DMS 273 (cell line): ENCODE data around the gene ZNF558.
A peak's percentile ranks its signal among the peaks of the same experiment; 100 is the strongest.

Experiments
- DNase-seq: peaks from one replicate; lab custom pipeline; 2025; ENCODE audit not compliant: unreplicated experiment; lab: John Stamatoyannopoulos, UW

The ZNF558 gene

DNA sequence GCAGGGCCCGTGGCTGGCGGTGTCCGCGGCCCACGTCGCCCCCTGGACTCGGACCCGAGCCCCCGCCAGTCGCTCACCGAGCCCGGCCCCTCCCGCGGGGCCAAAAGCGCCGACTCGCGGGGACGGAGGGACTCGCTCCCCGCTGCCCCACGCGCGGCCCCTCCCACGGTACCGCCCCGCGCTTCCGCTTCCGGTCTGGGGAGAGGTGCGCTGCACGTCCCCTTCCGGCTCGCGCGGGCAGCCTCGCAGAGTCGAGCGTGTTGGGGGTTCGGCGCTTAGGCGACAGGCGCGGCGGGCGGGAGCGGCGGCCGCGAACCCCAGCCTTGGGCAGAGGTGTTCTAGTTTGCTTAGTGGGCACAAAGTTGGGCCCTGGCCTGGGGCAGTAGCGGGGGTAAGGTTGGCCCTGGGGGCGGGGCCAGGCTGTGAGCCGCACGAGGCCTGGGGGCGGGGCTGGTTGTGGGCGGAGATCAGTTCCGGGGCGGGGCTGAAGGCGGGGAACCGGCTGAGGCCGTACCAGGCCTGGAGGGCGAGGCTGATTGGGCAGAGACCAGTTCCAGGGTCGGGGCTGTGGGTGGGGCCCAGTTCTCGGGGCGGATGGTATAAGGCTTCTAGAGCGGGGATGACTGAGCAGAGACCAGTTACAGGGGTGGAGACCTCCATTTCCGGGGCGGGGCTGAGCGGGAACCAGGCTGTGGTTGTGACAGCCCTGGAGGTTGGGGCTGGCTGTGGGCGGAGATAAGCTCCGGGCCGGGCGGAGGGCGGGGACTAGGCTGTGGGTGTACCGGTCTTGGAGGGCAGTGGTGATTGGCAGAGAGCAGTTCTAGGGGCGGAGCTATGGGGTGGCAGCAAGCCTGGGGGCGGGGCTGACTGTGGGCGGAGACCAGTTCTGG, at the start of gene ZNF558, which contains the start of gene MBD3L1:
ZNF558 (minus strand) TSS at position 173 of the 890 bp plus-strand sequence. CDS start 9,645 bp downstream, outside the sequence.
MBD3L1 (plus strand) TSS at position 246 of the 890 bp plus-strand sequence. CDS start 10,302 bp downstream, outside the sequence.
- peak; percentile 98 for DNase-seq

DNA sequence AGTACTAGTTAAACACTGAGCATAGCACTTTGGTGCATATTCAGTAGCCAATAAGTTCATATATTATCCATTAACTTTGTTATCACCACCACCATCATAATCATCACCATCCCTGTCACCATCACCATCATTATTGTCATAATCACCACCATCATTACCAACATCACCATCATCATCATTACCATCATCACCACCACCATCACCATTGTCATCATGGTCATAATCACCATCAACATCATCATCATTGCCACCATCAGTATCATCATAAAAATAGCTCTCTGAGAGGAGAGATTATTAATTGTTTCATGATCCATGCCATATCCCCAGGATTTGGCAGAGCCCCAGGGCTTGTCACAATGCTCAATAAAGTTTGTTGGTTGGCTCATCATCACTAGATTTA, 49.4 kb upstream of the ZNF558 start:
- DNase-seq = no peak

DNA sequence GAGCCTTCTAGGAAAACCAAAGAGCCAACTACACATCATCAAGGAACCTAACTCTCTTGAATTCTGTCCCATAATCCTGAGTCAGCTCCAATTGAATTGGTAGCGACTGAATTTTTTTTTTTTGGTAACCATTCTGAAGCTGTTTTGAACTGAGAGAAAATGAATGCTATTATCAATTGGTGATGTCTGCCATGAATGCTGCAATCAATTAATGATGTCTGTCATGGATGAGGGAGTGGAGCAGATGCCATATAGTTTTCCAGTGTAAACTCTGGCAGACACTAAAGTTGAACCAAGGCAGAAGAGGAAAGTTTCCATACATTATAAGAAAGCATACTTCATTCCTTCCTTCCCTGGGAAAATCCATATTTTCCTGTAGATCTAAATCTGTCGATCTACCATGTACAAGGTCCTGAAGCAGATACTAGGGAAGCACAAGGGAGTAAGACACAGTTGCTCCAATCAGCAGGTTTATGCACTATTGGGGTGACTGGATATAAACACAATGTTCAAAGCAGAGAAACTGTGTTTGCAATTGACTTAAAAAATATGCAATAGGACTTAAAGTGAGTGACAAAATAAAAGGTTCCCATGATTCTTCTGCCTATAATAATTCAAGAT, 48.9 kb upstream of the ZNF558 start:
- DNase-seq = no peak

DNA sequence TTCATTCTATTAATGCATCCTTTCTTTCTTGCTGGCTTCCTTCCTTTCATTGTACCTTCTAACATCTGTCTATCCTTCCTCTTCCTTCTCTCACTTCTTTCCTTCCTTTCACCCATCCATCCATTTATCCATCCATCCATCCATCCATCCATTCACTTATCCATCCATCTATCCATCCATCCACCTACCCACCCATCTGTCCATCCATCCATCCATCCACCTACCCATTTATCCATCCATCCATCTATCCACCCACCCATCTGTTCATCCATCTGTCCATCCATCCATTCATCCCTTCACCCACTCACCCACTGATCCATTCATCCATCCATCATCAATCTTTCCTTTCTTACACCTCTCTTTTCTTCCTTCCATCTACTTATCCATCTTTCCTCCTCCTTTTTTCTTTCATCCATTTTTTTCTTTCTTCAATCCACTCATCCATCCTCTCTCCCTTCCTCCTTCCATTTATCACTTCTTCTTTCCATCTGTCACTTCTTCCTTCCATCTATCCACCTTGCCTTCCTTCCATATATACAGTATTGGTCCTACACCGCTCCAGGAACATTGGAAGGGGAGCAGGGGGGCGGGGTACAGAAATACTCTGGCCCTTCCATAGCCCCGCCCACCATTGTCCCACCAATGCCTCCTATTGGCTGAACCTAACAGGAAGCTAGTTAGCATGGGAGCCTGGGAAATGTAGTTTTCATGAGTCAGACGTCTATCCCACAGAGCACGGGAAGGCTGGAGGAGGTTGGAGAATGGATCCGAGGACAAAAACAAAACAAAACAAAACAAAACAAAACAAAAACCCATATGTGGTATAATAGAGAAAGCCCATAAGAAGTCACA, 46.0 kb upstream of the ZNF558 start:
- DNase-seq = peak; percentile 25

DNA sequence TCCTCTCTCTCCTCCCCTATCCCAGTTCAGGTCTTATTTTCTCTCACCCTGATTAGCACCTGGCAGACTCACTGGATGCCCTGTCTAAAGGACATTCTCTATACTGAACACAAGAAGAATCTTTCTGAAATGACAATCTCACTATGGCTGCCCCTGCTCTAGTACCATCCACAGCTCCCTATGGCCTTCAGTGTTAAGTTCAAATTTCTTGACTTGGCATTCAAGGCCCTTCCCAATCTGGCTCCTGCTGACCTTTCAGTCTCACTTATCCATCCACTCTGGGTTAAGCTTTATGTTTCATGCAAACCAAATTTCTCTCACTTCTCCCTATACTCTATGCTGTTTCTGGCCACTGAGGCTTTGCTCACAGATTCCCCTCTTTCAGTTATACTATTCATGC, 34.2 kb upstream of the ZNF558 start:
- no peak for DNase-seq

DNA sequence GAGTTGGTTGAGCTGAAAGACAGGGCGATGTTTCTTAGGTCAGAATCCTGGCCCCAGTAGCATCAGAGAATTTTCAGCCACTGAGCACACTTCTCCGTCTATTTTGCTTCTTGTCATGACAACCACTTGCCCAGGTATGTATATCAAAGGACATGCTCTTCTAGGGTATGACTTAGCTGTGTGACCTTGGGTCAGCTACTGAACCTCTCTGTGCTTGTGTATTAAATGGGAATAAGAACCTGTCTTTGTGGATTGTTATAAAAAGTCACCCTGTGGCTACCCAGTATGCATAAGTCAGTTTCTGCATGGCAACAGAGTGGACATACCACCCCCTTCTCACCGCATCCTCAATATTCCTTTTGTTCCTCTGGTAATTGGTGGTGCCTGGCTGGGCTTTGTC, 26.2 kb upstream of the ZNF558 start:
- no peak for DNase-seq

DNA sequence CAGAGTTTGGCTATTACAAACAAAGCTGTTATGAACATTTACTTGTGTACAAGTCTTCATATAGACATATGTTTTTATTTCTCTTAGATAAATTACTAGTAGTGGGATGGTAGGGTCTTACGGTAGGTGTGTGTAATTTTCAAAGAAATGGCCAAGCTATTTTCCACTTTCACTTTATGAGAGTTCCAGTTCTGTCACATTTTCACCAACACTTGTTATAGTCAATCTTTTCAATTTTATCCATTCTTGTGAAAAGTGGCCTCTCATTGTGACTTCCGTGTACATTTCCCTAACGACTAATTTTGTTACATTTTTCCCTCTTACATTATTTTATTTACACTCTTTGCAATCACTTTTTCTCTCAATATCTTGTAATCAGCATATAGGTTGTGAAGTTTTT, 18.4 kb upstream of the ZNF558 start:
- no peak for DNase-seq

DNA sequence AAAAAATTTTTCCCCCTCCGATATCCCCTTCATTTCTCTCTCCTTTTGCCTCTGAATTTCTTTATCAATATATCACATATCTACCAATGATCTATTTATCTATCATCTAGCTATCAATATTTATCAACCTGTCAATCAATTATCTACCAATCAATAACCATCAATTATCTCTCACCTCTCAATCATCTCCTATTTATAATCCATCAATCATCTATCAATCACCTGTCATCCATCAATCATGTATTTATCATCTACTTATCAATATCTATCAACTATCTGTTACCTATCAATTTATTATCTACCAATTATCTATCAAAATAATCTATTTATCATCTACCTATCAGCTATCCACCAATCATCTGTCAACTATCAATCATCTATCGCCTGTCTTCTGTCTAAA, 17.1 kb upstream of the ZNF558 start:
- no peak for DNase-seq

DNA sequence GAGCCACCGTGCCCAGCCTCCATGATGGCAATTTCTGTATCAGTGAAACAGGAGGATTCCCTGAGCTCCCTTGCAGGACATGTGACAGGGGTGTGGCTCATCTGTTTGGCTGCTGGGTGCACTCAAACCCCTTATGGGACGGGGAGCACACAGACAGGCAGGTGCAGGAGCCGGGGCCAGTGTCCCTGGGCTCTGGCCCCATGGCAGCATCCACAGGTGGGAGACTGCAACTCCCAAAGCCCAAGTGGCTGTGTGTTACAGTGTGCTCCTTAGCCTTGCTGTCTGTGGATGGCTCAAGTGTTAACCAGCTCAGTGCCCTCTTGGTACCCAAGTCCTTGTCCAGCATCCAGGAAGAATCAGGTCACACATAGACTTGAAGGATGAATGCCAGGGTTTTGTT, 14.7 kb upstream of the ZNF558 start:
- DNase-seq = no peak

DNA sequence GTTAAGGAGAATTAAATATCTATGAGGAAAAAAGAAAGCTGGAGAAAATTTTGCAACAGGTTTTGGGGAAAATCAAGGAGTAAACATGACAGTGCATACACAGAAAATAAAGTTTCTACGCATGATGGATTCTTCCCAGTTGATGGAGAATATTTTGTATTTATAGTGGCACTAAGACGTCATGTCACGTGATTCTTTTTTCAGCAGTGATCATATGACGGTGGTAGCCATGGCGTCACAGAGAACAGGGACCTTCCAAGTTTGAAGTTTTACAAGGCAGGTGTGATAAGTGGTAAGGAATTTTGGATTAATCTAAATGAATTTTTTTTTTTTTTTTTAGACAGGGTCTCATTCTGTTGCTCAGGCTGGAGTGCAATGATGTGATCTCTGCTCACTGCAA, 8.6 kb upstream of the ZNF558 start:
- no peak for DNase-seq

DNA sequence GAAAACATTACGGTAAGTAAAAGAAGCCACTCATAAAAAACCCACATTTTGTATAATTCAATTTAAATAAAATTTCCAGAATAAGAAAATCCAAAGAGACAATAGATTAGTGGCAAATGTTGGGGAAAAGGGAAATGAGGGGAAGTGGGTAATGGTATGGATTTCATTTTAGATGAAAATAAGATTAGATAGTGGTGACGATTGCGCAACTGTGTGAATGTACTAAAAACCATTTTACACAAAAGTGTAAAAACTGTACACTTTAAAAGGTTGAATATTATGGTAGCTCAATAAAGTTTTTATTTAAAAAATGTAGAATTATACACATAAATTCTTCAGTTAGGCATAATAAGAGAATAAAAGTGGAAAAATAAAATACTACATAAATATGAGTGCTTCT, 3.8 kb upstream of the ZNF558 start:
- no peak for DNase-seq

DNA sequence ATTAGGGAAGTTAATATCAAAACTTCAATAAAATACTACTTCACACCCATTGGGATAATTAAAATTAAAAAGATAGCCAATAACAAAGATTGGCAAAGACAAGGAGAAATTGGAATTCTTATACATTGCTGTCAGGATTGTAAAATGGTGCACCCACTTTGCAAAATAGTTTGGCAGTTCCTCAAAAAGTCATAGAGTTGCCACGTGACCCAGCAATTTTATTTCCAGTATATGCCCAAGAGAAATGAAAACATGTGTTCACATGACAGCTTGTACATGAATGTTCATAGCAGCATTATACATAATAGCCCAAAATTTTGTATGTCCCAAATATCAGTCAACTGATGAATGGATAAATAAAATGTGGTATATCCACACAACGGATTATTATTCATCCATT, 3.3 kb upstream of the ZNF558 start:
- no peak for DNase-seq

DNA sequence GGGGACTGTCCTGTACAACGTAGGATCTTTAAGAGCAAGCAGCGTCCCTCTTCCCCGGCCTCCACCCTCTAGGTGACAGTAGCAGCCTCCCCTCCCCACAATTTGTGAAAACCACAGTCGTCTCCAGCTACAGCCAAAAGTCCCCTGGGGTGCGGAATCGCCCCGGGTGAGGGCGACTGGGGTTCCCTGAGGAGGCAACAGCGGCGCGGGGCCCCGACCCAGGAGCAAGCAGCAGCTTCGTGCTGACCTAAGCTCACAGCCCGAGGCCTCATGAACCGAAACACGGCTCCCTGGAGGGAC, 322 bp downstream of the ZNF558 start:
- DNase-seq = no peak

DNA sequence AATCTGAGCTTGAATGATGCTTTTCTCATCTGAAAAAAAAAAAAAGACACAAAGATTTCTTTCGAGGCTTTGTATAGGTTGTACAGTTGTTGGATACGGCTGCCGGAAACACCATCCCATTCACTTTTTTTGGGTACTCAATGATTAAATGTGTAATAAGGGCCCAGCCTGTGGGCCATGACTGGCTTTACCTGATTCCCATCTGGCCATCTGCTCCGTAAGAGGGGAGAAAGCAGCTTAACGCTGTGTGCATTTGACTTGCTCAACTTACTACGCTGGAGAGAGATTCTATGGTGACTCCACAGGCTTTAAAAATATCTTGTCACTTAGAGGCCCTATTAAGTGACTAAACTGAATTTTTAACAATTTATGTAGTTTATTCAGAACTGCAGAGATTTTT, 731 bp downstream of the ZNF558 start:
- DNase-seq = peak; percentile 34

DNA sequence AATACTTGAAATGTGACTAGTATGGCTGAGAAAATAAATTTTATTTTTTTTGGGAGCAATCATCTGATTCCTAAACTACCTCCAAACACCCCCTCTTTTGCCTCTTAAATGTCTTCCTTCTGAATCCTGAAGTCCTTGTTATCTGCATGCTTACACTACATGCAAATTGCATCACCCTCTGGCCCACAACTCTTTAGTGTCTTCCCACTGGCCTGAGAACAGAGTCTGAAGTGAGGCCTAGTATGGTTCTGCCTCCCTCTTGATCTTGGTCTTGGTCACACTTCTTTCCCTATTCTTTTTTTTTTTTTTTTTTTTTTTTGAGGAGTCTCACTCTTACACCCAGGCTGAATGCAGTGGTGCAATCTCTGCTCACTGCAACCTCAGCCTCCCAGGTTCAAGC, 4.8 kb downstream of the ZNF558 start:
- DNase-seq = no peak

DNA sequence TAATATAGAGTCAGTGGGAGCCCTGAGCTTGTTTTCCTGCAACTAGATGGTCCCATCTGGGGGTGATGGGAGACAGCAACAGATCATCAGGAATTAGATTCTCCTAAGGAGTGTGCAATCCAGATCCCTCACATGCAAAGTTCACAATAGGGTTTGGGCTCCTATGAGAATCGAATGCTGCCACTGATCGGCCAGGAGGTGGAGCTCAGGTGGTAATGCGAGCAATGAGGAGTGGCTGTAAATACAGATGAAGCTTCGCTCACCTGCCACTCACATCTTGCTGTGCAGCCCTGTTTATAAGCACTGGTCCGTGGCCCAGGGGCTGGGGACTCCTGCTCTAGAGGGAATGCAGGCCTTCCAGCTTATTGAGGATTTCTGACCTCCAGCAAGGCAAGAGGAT, 5.7 kb downstream of the ZNF558 start:
- no peak for DNase-seq

DNA sequence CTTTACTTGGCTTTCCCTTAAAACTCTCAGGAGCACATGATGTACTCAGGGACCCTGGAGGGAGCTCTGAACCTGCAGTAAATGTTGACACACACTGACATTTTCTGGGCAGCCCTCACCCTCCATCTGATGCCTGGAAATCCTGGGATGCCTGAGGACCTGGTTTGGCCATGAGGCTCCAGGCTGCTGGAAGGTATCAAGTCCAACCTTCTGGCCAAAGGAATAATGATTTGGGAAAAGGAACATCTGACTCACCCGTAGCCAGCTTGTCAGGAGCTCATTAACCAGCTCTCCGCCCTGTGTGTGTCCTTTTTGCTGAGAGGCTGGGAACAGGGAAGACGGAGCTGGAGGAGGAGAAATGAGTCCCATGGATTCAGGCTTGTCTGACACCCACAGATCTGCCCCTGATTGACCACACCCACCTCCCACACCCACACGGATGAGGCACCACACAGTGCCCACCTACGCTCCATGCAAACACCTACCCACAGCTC, 10.3 kb downstream of the ZNF558 start:
- DNase-seq = no peak

DNA sequence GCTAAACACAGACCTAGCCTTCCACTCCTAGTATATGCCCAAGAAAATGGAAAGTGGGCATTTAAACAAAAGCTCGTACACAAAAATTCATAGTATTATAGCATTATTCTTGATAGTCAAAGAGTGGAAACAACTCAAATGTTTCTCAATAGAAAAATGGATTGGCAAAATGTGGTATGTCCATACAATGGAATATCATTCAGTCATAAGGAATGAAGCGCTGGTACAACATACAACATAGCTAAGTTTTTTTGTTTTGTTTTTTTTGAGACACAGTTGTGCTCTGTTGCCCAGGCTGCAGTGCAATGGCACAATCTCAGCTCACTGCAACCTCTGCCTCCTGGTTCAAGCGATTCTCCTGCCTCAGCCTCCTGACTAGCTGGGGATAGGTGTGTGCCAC, 11.9 kb downstream of the ZNF558 start:
- DNase-seq = no peak

DNA sequence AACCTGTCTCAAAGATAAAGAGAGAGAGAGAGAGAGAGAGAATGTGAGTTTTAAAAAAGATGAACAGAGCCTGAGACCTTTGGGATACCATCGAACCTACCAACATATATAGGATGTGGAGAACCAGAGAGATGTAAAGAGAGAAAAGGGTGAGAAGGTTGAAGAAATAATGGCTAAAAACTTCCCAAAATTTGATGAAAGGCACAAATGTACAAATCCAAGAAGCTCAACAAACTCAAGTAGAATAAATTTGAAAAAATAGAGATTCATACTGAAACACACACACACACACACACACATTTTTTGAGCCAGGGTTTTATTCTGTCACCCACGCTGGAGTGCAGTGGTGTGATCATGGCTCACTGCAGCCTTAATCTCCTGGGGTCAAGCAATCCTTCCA, 16.3 kb downstream of the ZNF558 start:
- no peak for DNase-seq

DNA sequence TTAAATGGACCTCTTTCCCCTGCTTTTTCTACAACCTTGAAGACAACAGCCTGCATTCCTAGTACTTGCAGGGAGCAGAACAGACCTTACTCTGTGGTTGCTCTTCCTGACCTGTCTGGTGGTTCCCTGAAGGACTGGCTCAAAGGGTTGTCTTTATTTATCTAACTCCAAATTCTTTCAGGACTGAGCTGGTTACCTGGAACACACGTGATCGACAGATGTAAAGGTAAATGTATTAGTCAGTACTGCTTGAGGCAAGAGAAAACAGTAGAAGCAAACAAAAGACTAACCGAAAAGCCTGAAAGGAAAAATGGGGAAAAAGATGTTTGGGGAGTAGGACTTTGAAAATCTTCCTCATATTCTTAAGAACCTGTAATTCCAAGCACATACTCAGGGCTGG, 17.9 kb downstream of the ZNF558 start:
- no peak for DNase-seq

DNA sequence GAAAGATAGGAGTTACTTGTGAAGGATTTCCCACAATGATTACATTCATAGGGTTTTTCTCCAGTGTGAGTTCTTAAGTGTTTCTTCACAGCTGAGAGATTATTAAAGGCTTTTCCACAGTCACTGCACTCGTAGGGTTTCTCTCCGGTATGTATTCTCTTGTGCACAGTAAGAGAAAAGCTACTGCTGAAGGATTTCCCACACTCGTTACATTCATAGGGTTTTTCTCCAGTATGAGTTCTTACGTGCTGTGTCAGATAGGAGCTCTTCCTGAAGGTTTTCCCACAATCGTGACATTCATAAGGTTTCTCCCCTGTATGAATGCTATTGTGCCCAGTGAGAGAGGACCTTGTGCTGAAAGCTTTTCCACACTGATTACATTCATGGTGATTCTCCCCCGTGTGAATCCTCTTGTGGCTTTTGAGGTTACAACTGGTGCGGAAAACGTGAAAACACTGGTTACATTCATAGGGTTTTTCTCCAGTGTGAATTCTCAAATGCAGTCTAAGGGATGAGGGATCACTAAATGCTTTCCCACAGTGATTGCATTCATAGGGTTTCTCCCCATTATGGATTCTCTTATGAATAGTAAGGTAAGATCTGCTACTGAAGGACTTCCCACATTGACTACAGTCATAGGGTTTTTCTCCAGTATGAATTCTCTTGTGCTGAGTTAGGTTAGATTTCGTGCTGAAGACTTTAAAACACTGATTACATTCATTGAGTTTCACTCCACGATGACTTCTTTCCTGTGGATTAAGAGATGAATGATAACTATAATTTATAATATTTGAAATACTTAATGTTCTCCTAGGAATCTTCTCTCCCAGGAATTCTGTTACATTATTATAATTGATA, 20.6 kb downstream of the ZNF558 start:
- peak; percentile 12 for DNase-seq
